H9 (cell line): Measurements from ENCODE around the gene TMEM98. TPM values are rescaled to one million over a fixed set of nuclear protein-coding genes. Genes with fewer than 3 reads are reported as not detected.
"Not testable (repeated sequence)": the region's sequence is repeated elsewhere in the genome, so short reads cannot be mapped to it uniquely, and the experiment has no call there.

Experiments used
- DNase-seq: peaks from one replicate; pipeline ENCODE4 v3.0.0-alpha.2; 2017
- H2AFZ ChIP-seq: one replicate; pipeline ENCODE4 v1.6.1; 2013; ENCODE audit warnings: mild to moderate bottlenecking, low read length, control low read depth, moderate library complexity
- H2AK5ac ChIP-seq: 2 replicates; pipeline ENCODE4 v1.6.1; 2013; ENCODE audit warnings: low read length, control low read depth, mixed read lengths; ENCODE audit not compliant: insufficient read length
- H2BK120ac ChIP-seq: one replicate; pipeline ENCODE4 v1.6.1; 2013; ENCODE audit warnings: low read depth, mild to moderate bottlenecking, low read length, control low read depth, inconsistent platforms; ENCODE audit not compliant: poor library complexity, severe bottlenecking
- H2BK12ac ChIP-seq: 2 replicates; pipeline ENCODE4 v1.6.1; 2013; ENCODE audit warnings: low read length, control low read depth, mixed read lengths, low read depth; ENCODE audit not compliant: insufficient read length
- H2BK15ac ChIP-seq: 2 replicates; pipeline ENCODE4 v1.6.1; 2013; ENCODE audit warnings: low read depth, low read length, control low read depth
- H2BK20ac ChIP-seq: one replicate; pipeline ENCODE4 v1.6.1; 2013; ENCODE audit warnings: low read depth, mild to moderate bottlenecking, low read length, control low read depth, inconsistent platforms; ENCODE audit not compliant: poor library complexity, severe bottlenecking
- H2BK5ac ChIP-seq: 2 replicates; pipeline ENCODE4 v1.6.1; 2013; ENCODE audit warnings: low read length, control low read depth, mixed read lengths; ENCODE audit not compliant: insufficient read length
- H3K14ac ChIP-seq: 2 replicates; pipeline ENCODE4 v1.6.1; 2013; ENCODE audit warnings: low read length, control low read depth; ENCODE audit not compliant: insufficient read depth
- H3K18ac ChIP-seq: 2 replicates; pipeline ENCODE4 v1.6.1; 2013; ENCODE audit warnings: low read depth, mild to moderate bottlenecking, mixed read lengths, low read length, control low read depth; ENCODE audit not compliant: insufficient read length
- H3K23ac ChIP-seq: 2 replicates; pipeline ENCODE4 v1.6.1; 2013; ENCODE audit warnings: low read length, control low read depth, mixed read lengths, low read depth; ENCODE audit not compliant: insufficient read length
- H3K23me2 ChIP-seq: 2 replicates; pipeline ENCODE4 v1.6.1; 2013; ENCODE audit warnings: low read depth, mild to moderate bottlenecking, mixed read lengths, low read length, control low read depth; ENCODE audit not compliant: insufficient read length, poor library complexity, severe bottlenecking
- H3K27ac ChIP-seq: 2 replicates; pipeline ENCODE4 v1.5.1; 2013; ENCODE audit warnings: low read length, control low read depth, mixed read lengths, low read depth; ENCODE audit not compliant: insufficient read length
- H3K27me3 ChIP-seq: 2 replicates; pipeline ENCODE4 v1.6.1; 2013; ENCODE audit warnings: low read length, control low read depth, inconsistent platforms; ENCODE audit not compliant: insufficient read depth
- H3K4ac ChIP-seq: 2 replicates; pipeline ENCODE4 v1.6.1; 2013; ENCODE audit warnings: low read depth, mild to moderate bottlenecking, control low read depth, inconsistent platforms, low read length, moderate library complexity
- H3K4me1 ChIP-seq: 2 replicates; pipeline ENCODE4 v1.6.1; 2013; ENCODE audit warnings: low read length, control low read depth, inconsistent platforms; ENCODE audit not compliant: insufficient read depth
- H3K4me2 ChIP-seq: 2 replicates; pipeline ENCODE4 v1.6.1; 2013; ENCODE audit warnings: low read length, control low read depth, mixed read lengths; ENCODE audit not compliant: insufficient read length, insufficient read depth
- H3K56ac ChIP-seq: 2 replicates; pipeline ENCODE4 v1.6.1; 2013; ENCODE audit warnings: low read depth, mild to moderate bottlenecking, mixed read lengths, low read length, control low read depth; ENCODE audit not compliant: insufficient read length
- H3K79me1 ChIP-seq: 2 replicates; pipeline ENCODE4 v1.6.1; 2013; ENCODE audit warnings: low read depth, mild to moderate bottlenecking, moderate library complexity, low read length, control low read depth, inconsistent platforms; ENCODE audit not compliant: insufficient read depth, poor library complexity, severe bottlenecking
- H3K79me2 ChIP-seq: 2 replicates; pipeline ENCODE4 v1.6.1; 2013; ENCODE audit warnings: low read length, control low read depth, inconsistent platforms; ENCODE audit not compliant: insufficient read depth
- H3K9ac ChIP-seq: 2 replicates; pipeline ENCODE4 v1.6.1; 2013; ENCODE audit warnings: low read length, control low read depth, mixed read lengths; ENCODE audit not compliant: insufficient read length; ENCODE audit errors: extremely low read depth
- H3K9me3 ChIP-seq: one replicate; pipeline ENCODE4 v1.6.1; 2013; ENCODE audit warnings: low read depth, low read length, inconsistent platforms; ENCODE audit not compliant: control insufficient read depth
- H3T11ph ChIP-seq: one replicate; pipeline ENCODE4 v1.6.1; 2013; ENCODE audit warnings: mild to moderate bottlenecking, low read length, control low read depth, inconsistent platforms
- H4K20me1 ChIP-seq: one replicate; pipeline ENCODE4 v1.6.1; 2013; ENCODE audit not compliant: control insufficient read depth, insufficient read length, insufficient read depth
- H4K5ac ChIP-seq: 2 replicates; pipeline ENCODE4 v1.6.1; 2013; ENCODE audit warnings: low read depth, mild to moderate bottlenecking, mixed read lengths, low read length, control low read depth; ENCODE audit not compliant: insufficient read length
- H4K8ac ChIP-seq: replicated peaks from 2 replicates; pipeline ENCODE4 v1.6.1; 2013; ENCODE audit warnings: low read length, control low read depth, mixed read lengths, low read depth; ENCODE audit not compliant: insufficient read length
- H4K91ac ChIP-seq: 2 replicates; pipeline ENCODE4 v1.6.1; 2013; ENCODE audit warnings: low read depth, mild to moderate bottlenecking, moderate library complexity, mixed read lengths, low read length, control low read depth; ENCODE audit not compliant: insufficient read length
- H3K27ac Mint-ChIP-seq, 3 experiments: 2 replicates in 2 of 3; 3 replicates in 1 of 3; pipeline ENCODE4 v1.8.0; 2020 to 2021; ENCODE audit warnings: mixed read lengths in 3 of 3, mild to moderate bottlenecking in 1 of 3, moderate library complexity in 1 of 3
- H3K27me3 Mint-ChIP-seq: 2 replicates; pipeline ENCODE4 v1.8.0; 2021; ENCODE audit warnings: low read depth, mild to moderate bottlenecking, moderate library complexity, mixed read lengths
- H3K36me3 Mint-ChIP-seq, 3 experiments: 2 replicates in 2 of 3; 3 replicates in 1 of 3; pipeline ENCODE4 v1.8.0; 2020 to 2021; ENCODE audit warnings: low read depth in 3 of 3, mixed read lengths in 3 of 3; ENCODE audit not compliant: insufficient read depth in 1 of 3
- H3K4me1 Mint-ChIP-seq, 2 experiments: 2 replicates each; pipeline ENCODE4 v1.8.0; 2020; ENCODE audit warnings: mixed read lengths in 2 of 2
- H3K4me3 Mint-ChIP-seq, 2 experiments: 2 replicates in 1 of 2; 3 replicates in 1 of 2; pipeline ENCODE4 v1.8.0; 2020 to 2021; ENCODE audit warnings: mild to moderate bottlenecking in 2 of 2, mixed read lengths in 2 of 2, moderate library complexity in 1 of 2
- H3K9me3 Mint-ChIP-seq, 2 experiments: 2 replicates in 1 of 2; 3 replicates in 1 of 2; pipeline ENCODE4 v1.8.0; 2020; ENCODE audit warnings: mild to moderate bottlenecking in 2 of 2, mixed read lengths in 2 of 2, moderate library complexity in 1 of 2
- CTCF ChIP-seq: fragments of 200-600 bp; sonication (generic); conservative IDR thresholded peaks from 3 replicates; pipeline ENCODE4 v1.8.0; 2021; ENCODE audit warnings: antibody characterized with exemption, mild to moderate bottlenecking
- WGBS: extraction: QIAGEN DNeasy Blood & Tissue Kit; methylation state at CpG from one replicate; pipeline ENCODE4 v1.1.7; 2013; ENCODE audit warnings: missing lambda C conversion rate, low lambda C conversion rate, mixed read lengths; ENCODE audit not compliant: insufficient read length; ENCODE audit errors: extremely low coverage; 5-methylcytosine and 5-hydroxymethylcytosine counted together
- total RNA-seq: library from RNA; stranded (reverse); gene quantifications from 2 replicates; pipeline ENCODE4 v1.2.1, GENCODE V29; 2021

The TMEM98 gene
- total RNA-seq, 1 experiment from 2014 or later, result 78.4 TPM

DNA sequence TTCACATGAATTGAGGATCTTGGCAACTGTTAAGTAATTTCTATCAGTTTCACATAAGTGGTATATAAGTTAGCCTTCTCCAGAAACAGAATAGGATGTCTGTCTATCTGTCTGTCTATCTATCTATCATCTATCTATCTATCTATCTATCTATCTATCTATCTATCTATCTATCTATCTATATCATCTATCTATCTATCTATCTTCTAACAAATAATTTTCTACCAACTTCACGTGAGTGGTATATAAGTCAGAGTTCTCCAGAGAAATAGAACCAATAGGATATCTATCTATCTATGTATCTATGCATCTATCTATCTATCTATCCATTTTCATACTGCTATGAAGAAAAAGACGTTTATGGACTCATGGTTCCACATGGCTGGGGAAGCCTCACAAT lies 52.3 kb downstream of the TMEM98 start:
- Histone ChIP-seq H4K20me1 (no peaks in the 10 kb centered on the region), H3K56ac (no peak overlapping the region), H3K23ac (no peak overlapping the region), H4K91ac (no peak overlapping the region), H3K18ac (no peak overlapping the region), H2BK20ac (no peak overlapping the region), H3T11ph (no peak overlapping the region), H3K14ac (no peak overlapping the region), H3K79me2 (no peaks in the 10 kb centered on the region), H3K27ac (no peak overlapping the region), H3K9me3 (peaks cover 9% of the 10 kb centered on the region), H3K4me1 (no peaks in the 10 kb centered on the region), H3K23me2 (no peaks in the 10 kb centered on the region), H4K8ac (no peak overlapping the region), H2AK5ac (no peak overlapping the region), H3K4me2 (no peak overlapping the region), H3K27me3 (no peaks in the 10 kb centered on the region), H2BK15ac (no peak overlapping the region), H4K5ac (no peak overlapping the region), H3K9ac (no peak overlapping the region), H2BK12ac (no peak overlapping the region), H2BK5ac (no peak overlapping the region), H3K4ac (no peak overlapping the region), H3K79me1 (no peaks in the 10 kb centered on the region), H2AFZ (no peak overlapping the region), H2BK120ac (no peak overlapping the region)
- Mint-ChIP-seq H3K27ac (no peak overlapping the region), H3K27me3 (peaks cover 4% of the 10 kb centered on the region; the same call in 1 of the 2 replicates), H3K9me3 (peaks cover 28 to 30% of the 10 kb centered on the region in 2 experiments), H3K4me3 (no peak overlapping the region), H3K36me3 (peaks cover 4 to 8% (median 5%) of the 10 kb centered on the region in 3 experiments; a peak in 5 of 7 replicates), H3K4me1 (no peaks in the 10 kb centered on the region)
- WGBS, result no CpG with 5 or more reads among the region's 2 CpGs
- no peak for DNase-seq
- TF ChIP-seq CTCF, result no peak

GRCh38 chr17:32981611-32982010 lies 53.7 kb downstream of the TMEM98 start:
- H3K4me1 ChIP-seq, H2AK5ac ChIP-seq, DNase-seq, H3K27ac Mint-ChIP-seq, H3K4me3 Mint-ChIP-seq, H3T11ph ChIP-seq, H3K9ac ChIP-seq, H3K18ac ChIP-seq, H3K36me3 Mint-ChIP-seq, H3K14ac ChIP-seq, H3K27me3 ChIP-seq, H3K4me1 Mint-ChIP-seq, H3K4me2 ChIP-seq, H2BK12ac ChIP-seq, H3K23me2 ChIP-seq, H3K9me3 ChIP-seq, H3K4ac ChIP-seq, H2BK5ac ChIP-seq, H4K8ac ChIP-seq, H2BK120ac ChIP-seq, H3K23ac ChIP-seq, H3K27ac ChIP-seq, H4K20me1 ChIP-seq, H3K56ac ChIP-seq, H3K27me3 Mint-ChIP-seq, H2BK15ac ChIP-seq, H2BK20ac ChIP-seq, H2AFZ ChIP-seq, H4K5ac ChIP-seq, H3K79me2 ChIP-seq, H4K91ac ChIP-seq, H3K79me1 ChIP-seq: not testable (repeated sequence)
- WGBS, result no CpG with 5 or more reads among the region's 3 CpGs
- peaks cover 28 to 30% of the 10 kb centered on the region in 2 experiments for H3K9me3 Mint-ChIP-seq
